HCT116 (cell line): Measurements from ENCODE around the gene NAT9.

Source experiments
- ELF1 ChIP-seq: IDR thresholded peaks from 2 replicates; pipeline ENCODE4 v1.6.1; 2012; ENCODE audit warnings: low read depth, borderline replicate concordance
- EZH2 ChIP-seq: fragments of 200-600 bp; sonication (generic); IDR thresholded peaks from 2 replicates; pipeline ENCODE4 v1.6.1; 2017; ENCODE audit warnings: antibody characterized with exemption, mixed run types
- EZH2phosphoT487 ChIP-seq: fragments of 200-600 bp; IDR thresholded peaks from 2 replicates; pipeline ENCODE4 v1.6.1; 2018; ENCODE audit warnings: antibody characterized with exemption, borderline replicate concordance
- JUND ChIP-seq: IDR thresholded peaks from 2 replicates; pipeline ENCODE4 v1.6.1; 2012
- POLR2A ChIP-seq: IDR thresholded peaks from 2 replicates; pipeline ENCODE4 v1.7.0; 2011; ENCODE audit warnings: borderline replicate concordance; ENCODE audit not compliant: insufficient read depth, insufficient read length; ENCODE audit errors: extremely low read depth
- POLR2AphosphoS5 ChIP-seq: IDR thresholded peaks from 2 replicates; pipeline ENCODE4 v1.6.1; 2011; ENCODE audit warnings: mild to moderate bottlenecking, low read depth, low read length, moderate library complexity
- RAD21 ChIP-seq: IDR thresholded peaks from 2 replicates; pipeline ENCODE4 v1.6.1; 2012; ENCODE audit warnings: low read depth, mild to moderate bottlenecking
- SIN3A ChIP-seq: IDR thresholded peaks from 2 replicates; pipeline ENCODE4 v1.6.1; 2012; ENCODE audit warnings: low read depth
- TCF7L2 ChIP-seq: IDR thresholded peaks from 2 replicates; pipeline ENCODE4 v1.7.0; 2011; ENCODE audit warnings: borderline replicate concordance, inconsistent platforms; ENCODE audit not compliant: insufficient read depth, insufficient read length; ENCODE audit errors: extremely low read depth
- ZBTB33 ChIP-seq: IDR thresholded peaks from 2 replicates; pipeline ENCODE4 v1.6.1; 2011; ENCODE audit warnings: mild to moderate bottlenecking, low read length, moderate library complexity; ENCODE audit not compliant: insufficient replicate concordance; ENCODE audit errors: extremely low read depth
- TF ChIP-seq, protein P1 (sequence below), 3 experiments: fragments of 200-600 bp in 1 of 3; sonication (generic) in 1 of 3; IDR thresholded peaks in 2 of 3; conservative IDR thresholded peaks in 1 of 3; 2 replicates each; pipeline ENCODE4 v1.5.1; 2012 to 2017; ENCODE audit warnings: low read depth in 2 of 3, low read length in 2 of 3, antibody characterized with exemption in 1 of 3, borderline replicate concordance in 1 of 3, control low read depth in 1 of 3, mild to moderate bottlenecking in 1 of 3, mixed read lengths in 1 of 3, mixed run types in 1 of 3, moderate library complexity in 1 of 3; ENCODE audit not compliant: insufficient read depth in 1 of 3
- TF ChIP-seq, protein P2 (sequence below): IDR thresholded peaks from 2 replicates; pipeline ENCODE4 v1.6.1; 2012
- TF ChIP-seq, protein P3 (sequence below): IDR thresholded peaks from 2 replicates; pipeline ENCODE4 v1.6.1; 2012; ENCODE audit warnings: low read depth

DNA sequence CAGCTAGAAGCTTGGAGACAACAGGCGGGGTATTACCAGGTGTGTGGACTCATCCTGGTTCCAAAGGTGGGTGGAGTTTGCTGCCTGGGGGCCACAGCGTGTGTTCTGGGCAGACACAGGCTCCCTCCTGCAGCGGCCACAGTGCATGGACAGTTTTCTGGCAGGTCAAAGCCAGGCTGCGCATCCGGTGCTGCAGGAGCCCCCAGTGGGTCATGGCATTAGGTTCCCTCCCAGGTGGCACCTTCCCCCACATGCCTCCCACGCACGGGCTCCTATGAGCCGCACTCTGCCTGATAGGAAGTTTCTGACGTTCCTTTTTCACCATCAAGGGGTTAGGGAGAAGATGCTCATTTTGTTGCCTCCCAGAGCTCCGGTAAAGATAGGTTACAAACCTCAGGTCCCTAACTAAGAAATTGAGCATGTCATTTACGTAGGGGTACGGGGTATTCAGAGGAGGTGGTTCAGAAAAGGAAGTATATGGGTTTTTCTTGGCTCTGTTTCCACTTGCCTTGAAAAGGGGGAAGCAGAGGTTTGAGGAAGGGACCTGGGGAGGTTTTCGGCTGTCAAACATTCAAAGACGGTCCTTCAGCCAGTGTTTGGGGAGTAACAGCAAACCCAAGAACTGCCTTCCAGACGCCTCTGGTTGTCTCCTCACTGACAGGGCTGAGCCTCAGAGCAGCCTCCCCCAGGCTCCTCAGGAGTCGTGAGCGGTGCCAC lies 32.7 kb upstream of the NAT9 start:
- TF ChIP-seq, protein P1, sequence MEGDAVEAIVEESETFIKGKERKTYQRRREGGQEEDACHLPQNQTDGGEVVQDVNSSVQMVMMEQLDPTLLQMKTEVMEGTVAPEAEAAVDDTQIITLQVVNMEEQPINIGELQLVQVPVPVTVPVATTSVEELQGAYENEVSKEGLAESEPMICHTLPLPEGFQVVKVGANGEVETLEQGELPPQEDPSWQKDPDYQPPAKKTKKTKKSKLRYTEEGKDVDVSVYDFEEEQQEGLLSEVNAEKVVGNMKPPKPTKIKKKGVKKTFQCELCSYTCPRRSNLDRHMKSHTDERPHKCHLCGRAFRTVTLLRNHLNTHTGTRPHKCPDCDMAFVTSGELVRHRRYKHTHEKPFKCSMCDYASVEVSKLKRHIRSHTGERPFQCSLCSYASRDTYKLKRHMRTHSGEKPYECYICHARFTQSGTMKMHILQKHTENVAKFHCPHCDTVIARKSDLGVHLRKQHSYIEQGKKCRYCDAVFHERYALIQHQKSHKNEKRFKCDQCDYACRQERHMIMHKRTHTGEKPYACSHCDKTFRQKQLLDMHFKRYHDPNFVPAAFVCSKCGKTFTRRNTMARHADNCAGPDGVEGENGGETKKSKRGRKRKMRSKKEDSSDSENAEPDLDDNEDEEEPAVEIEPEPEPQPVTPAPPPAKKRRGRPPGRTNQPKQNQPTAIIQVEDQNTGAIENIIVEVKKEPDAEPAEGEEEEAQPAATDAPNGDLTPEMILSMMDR (IDR thresholded peaks at IDR 0.05 in 2 of 3, conservative IDR thresholded peaks at IDR 0.05 in 1 of 3; ENCODE audit: borderline replicate concordance in 1 of 3, insufficient read depth in 1 of 3, low read depth in 2 of 3, low read length in 2 of 3), result no peak
- TF ChIP-seq EZH2 (no peak), POLR2A (no peak), POLR2AphosphoS5 (no peak), SIN3A (no peak), JUND (no peak), RAD21 (no peak), TCF7L2 (no peak), EZH2phosphoT487 (no peak), ZBTB33 (no peak), ELF1 (no peak)
- TF ChIP-seq, protein P2, sequence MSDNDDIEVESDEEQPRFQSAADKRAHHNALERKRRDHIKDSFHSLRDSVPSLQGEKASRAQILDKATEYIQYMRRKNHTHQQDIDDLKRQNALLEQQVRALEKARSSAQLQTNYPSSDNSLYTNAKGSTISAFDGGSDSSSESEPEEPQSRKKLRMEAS, result no peak
- TF ChIP-seq, protein P3, sequence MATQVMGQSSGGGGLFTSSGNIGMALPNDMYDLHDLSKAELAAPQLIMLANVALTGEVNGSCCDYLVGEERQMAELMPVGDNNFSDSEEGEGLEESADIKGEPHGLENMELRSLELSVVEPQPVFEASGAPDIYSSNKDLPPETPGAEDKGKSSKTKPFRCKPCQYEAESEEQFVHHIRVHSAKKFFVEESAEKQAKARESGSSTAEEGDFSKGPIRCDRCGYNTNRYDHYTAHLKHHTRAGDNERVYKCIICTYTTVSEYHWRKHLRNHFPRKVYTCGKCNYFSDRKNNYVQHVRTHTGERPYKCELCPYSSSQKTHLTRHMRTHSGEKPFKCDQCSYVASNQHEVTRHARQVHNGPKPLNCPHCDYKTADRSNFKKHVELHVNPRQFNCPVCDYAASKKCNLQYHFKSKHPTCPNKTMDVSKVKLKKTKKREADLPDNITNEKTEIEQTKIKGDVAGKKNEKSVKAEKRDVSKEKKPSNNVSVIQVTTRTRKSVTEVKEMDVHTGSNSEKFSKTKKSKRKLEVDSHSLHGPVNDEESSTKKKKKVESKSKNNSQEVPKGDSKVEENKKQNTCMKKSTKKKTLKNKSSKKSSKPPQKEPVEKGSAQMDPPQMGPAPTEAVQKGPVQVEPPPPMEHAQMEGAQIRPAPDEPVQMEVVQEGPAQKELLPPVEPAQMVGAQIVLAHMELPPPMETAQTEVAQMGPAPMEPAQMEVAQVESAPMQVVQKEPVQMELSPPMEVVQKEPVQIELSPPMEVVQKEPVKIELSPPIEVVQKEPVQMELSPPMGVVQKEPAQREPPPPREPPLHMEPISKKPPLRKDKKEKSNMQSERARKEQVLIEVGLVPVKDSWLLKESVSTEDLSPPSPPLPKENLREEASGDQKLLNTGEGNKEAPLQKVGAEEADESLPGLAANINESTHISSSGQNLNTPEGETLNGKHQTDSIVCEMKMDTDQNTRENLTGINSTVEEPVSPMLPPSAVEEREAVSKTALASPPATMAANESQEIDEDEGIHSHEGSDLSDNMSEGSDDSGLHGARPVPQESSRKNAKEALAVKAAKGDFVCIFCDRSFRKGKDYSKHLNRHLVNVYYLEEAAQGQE, result no peak
